K562 (cell line): ENCODE results near the gene IFITM2. TPM values are rescaled to one million over a fixed set of nuclear protein-coding genes. Genes with fewer than 3 reads are reported as not detected.

Source experiments
- ARID2 ChIP-seq: fragments of 450-650 bp; IDR thresholded peaks from 2 replicates; pipeline ENCODE4 v1.6.1; 2017; ENCODE audit warnings: antibody characterized with exemption, mild to moderate bottlenecking
- EGR1 ChIP-seq: fragments of 450-650 bp; conservative IDR thresholded peaks from 2 replicates; pipeline ENCODE4 v1.6.1; 2017; ENCODE audit warnings: mild to moderate bottlenecking
- ESRRA ChIP-seq: fragments of 450-650 bp; IDR thresholded peaks from 2 replicates; pipeline ENCODE4 v1.6.1; 2014; ENCODE audit warnings: low read depth, mild to moderate bottlenecking, moderate library complexity, borderline replicate concordance
- GABPB1 ChIP-seq: sonication (generic); formaldehyde crosslinking; IDR thresholded peaks from 2 replicates; pipeline ENCODE4 v1.8.0; 2022; ENCODE audit warnings: mild to moderate bottlenecking, missing genetic modification reagents
- JUND ChIP-seq, 2 experiments: IDR thresholded peaks; 2 replicates in 1 of 2; 3 replicates in 1 of 2; pipeline ENCODE4 v1.6.1; 2011; ENCODE audit warnings: borderline replicate concordance in 2 of 2, low read depth in 2 of 2, low read length in 2 of 2, improper control_type of control experiment in 1 of 2, missing biosample characterization in 1 of 2, missing genetic modification characterization in 1 of 2, missing genetic modification reagents in 1 of 2
- KLF16 ChIP-seq: IDR thresholded peaks from 2 replicates; pipeline ENCODE4 v1.6.1; 2016; ENCODE audit warnings: antibody characterized with exemption
- NFATC3 ChIP-seq: fragments of 450-650 bp; IDR thresholded peaks from 2 replicates; pipeline ENCODE4 v1.6.1; 2017; ENCODE audit warnings: mild to moderate bottlenecking
- NFE2L1 ChIP-seq: fragments of 450-650 bp; IDR thresholded peaks from 2 replicates; pipeline ENCODE4 v1.6.1; 2016; ENCODE audit warnings: missing genetic modification characterization, low read depth, mild to moderate bottlenecking, missing compliant biosample characterization, moderate library complexity, borderline replicate concordance
- PHF20 ChIP-seq: fragments of 450-650 bp; IDR thresholded peaks from 2 replicates; pipeline ENCODE4 v1.6.1; 2018; ENCODE audit not compliant: partially characterized antibody
- PHF8 ChIP-seq: fragments of 200-600 bp; sonication (generic); IDR thresholded peaks from 2 replicates; pipeline ENCODE4 v1.6.1; 2012; ENCODE audit warnings: mixed run types, mild to moderate bottlenecking, inconsistent platforms, low read length, moderate library complexity, borderline replicate concordance
- TBP ChIP-seq: optimal IDR thresholded peaks from 2 replicates; pipeline ENCODE3; 2011; ENCODE audit warnings: low read depth, low read length, improper control_type of control experiment
- TRIM28 ChIP-seq: fragments of 450-650 bp; IDR thresholded peaks from 2 replicates; pipeline ENCODE4 v1.6.1; 2017
- U2AF2 ChIP-seq: fragments of 200-400 bp; formaldehyde crosslinking; optimal IDR thresholded peaks from 2 replicates; pipeline ENCODE3; 2017; ENCODE audit warnings: low read depth, mild to moderate bottlenecking, low read length
- ZBTB8A ChIP-seq: fragments of 450-650 bp; IDR thresholded peaks from 2 replicates; pipeline ENCODE4 v1.6.1; 2018; ENCODE audit warnings: mild to moderate bottlenecking, moderate library complexity; ENCODE audit not compliant: partially characterized antibody
- ZNF212 ChIP-seq: fragments of 450-650 bp; formaldehyde crosslinking; IDR thresholded peaks from 2 replicates; pipeline ENCODE4 v1.4.0; 2020; ENCODE audit warnings: mild to moderate bottlenecking
- ZNF551 ChIP-seq: fragments of 250-450 bp; sonication (Bioruptor Pico); IDR thresholded peaks from 2 replicates; pipeline ENCODE4 v1.5.0; 2021; ENCODE audit warnings: mild to moderate bottlenecking, moderate library complexity
- polyA plus RNA-seq, 8 experiments: library from polyadenylated mRNA; depleted of rRNA in 4 of 8; stranded (reverse) in 5 of 8; unstranded in 3 of 8; fragments of >200 nt; fragmentation: Nextera tagmentation in 2 of 8; fragmentation: Illumina TruSeq in 1 of 8; extraction: Ambion mirVana in 2 of 8; extraction: Trizol in 1 of 8; gene quantifications; 2 replicates each; pipeline versions ENCODE4 v1.2.1 to v1.2.3, GENCODE V29; 2011 to 2014; ENCODE audit warnings: inconsistent platforms in 1 of 8, missing spikeins in 1 of 8
- total RNA-seq, 7 experiments: library from RNA; depleted of rRNA in 6 of 7; stranded (reverse); fragments of >200 nt in 6 of 7; fragmentation: Illumina TruSeq in 2 of 7; extraction: Trizol in 2 of 7; gene quantifications; 2 replicates each; pipeline versions ENCODE4 v1.2.1 to v1.2.3, GENCODE V29; 2011 to 2021; ENCODE audit warnings: low replicate concordance in 1 of 7
- TF ChIP-seq, protein P1 (sequence below): fragments of 450-650 bp; IDR thresholded peaks from 2 replicates; pipeline ENCODE4 v1.6.1; 2016; ENCODE audit warnings: mild to moderate bottlenecking
- TF ChIP-seq, protein P2 (sequence below): fragments of 250-450 bp; sonication (Bioruptor Pico); IDR thresholded peaks from 2 replicates; pipeline ENCODE4 v1.4.0; 2020; ENCODE audit warnings: mild to moderate bottlenecking, moderate library complexity, borderline replicate concordance
- TF ChIP-seq, protein P3 (sequence below), 2 experiments: fragments of 450-650 bp in 1 of 2; sonication (generic) in 1 of 2; formaldehyde crosslinking; conservative IDR thresholded peaks; 2 replicates each; pipeline versions ENCODE4 v1.4.0 to v1.8.1; 2020 to 2022; ENCODE audit warnings: mild to moderate bottlenecking in 1 of 2, missing genetic modification reagents in 1 of 2
- TF ChIP-seq, protein P4 (sequence below), 2 experiments: fragments of 450-650 bp; conservative IDR thresholded peaks; 2 replicates each; pipeline ENCODE4 v1.6.1; 2017; ENCODE audit warnings: mild to moderate bottlenecking in 2 of 2, moderate library complexity in 2 of 2

The IFITM2 gene
- total and polyA plus RNA-seq, 9 of the 15 experiments (the other 6 are each of a cell fraction or from before 2014, with no cell fraction given): 52.8 to 4,872 (median 356) TPM

DNA sequence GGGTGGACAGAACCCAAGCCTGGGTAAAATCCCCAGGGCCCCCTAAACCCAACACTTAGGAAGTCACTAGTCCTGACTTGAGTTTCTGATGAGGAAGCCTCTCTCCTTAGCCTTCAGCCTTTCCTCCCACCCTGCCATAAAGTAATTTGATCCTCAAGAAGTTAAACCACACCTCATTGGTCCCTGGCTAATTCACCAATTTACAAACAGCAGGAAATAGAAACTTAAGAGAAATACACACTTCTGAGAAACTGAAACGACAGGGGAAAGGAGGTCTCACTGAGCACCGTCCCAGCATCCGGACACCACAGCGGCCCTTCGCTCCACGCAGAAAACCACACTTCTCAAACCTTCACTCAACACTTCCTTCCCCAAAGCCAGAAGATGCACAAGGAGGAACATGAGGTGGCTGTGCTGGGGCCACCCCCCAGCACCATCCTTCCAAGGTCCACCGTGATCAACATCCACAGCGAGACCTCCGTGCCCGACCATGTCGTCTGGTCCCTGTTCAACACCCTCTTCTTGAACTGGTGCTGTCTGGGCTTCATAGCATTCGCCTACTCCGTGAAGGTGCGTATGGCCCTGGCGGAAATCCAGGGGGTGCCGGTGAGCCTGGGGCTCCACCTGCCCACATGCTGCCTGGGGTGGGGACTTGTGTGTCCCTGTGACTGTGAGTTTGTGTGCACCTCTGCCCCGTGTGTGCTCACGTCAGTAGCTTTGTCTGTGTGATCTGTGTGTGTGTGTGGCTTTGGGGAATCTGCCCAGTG lies 6.4 kb downstream of the IFITM2 start, which contains the start of gene IFITM1 (continued):
- TF ChIP-seq, protein P1, sequence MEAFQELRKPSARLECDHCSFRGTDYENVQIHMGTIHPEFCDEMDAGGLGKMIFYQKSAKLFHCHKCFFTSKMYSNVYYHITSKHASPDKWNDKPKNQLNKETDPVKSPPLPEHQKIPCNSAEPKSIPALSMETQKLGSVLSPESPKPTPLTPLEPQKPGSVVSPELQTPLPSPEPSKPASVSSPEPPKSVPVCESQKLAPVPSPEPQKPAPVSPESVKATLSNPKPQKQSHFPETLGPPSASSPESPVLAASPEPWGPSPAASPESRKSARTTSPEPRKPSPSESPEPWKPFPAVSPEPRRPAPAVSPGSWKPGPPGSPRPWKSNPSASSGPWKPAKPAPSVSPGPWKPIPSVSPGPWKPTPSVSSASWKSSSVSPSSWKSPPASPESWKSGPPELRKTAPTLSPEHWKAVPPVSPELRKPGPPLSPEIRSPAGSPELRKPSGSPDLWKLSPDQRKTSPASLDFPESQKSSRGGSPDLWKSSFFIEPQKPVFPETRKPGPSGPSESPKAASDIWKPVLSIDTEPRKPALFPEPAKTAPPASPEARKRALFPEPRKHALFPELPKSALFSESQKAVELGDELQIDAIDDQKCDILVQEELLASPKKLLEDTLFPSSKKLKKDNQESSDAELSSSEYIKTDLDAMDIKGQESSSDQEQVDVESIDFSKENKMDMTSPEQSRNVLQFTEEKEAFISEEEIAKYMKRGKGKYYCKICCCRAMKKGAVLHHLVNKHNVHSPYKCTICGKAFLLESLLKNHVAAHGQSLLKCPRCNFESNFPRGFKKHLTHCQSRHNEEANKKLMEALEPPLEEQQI: no peak
- TF ChIP-seq TBP (peak; percentile 94), NFE2L1 (tag) (no peak), ZNF551 (CRISPR knock-in tag) (no peak), PHF8 (peak; percentile 51; the same call in 1 of the 2 replicates), ESRRA (no peak), GABPB1 (CRISPR knock-in tag) (no peak), U2AF2 (no peak), ZBTB8A (no peak), NFATC3 (no peak), KLF16 (no peak), ARID2 (no peak), EGR1 (no peak), TRIM28 (0 out of 2 replicates have a peak, but pooled peaks have one; percentile 32), JUND (IDR thresholded peaks at IDR 0.05; ENCODE audit: borderline replicate concordance, low read depth, low read length) (no peak), JUND (tag; IDR thresholded peaks at IDR 0.05; ENCODE audit: borderline replicate concordance, low read depth, low read length) (peak; percentile 8; the same call in 1 of the 3 replicates), ZNF212 (CRISPR knock-in tag) (0 out of 2 replicates have a peak, but pooled peaks have one; percentile 11), PHF20 (no peak)
- TF ChIP-seq, protein P2, sequence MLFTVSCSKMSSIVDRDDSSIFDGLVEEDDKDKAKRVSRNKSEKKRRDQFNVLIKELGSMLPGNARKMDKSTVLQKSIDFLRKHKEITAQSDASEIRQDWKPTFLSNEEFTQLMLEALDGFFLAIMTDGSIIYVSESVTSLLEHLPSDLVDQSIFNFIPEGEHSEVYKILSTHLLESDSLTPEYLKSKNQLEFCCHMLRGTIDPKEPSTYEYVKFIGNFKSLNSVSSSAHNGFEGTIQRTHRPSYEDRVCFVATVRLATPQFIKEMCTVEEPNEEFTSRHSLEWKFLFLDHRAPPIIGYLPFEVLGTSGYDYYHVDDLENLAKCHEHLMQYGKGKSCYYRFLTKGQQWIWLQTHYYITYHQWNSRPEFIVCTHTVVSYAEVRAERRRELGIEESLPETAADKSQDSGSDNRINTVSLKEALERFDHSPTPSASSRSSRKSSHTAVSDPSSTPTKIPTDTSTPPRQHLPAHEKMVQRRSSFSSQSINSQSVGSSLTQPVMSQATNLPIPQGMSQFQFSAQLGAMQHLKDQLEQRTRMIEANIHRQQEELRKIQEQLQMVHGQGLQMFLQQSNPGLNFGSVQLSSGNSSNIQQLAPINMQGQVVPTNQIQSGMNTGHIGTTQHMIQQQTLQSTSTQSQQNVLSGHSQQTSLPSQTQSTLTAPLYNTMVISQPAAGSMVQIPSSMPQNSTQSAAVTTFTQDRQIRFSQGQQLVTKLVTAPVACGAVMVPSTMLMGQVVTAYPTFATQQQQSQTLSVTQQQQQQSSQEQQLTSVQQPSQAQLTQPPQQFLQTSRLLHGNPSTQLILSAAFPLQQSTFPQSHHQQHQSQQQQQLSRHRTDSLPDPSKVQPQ: no peak
- TF ChIP-seq, protein P3, sequence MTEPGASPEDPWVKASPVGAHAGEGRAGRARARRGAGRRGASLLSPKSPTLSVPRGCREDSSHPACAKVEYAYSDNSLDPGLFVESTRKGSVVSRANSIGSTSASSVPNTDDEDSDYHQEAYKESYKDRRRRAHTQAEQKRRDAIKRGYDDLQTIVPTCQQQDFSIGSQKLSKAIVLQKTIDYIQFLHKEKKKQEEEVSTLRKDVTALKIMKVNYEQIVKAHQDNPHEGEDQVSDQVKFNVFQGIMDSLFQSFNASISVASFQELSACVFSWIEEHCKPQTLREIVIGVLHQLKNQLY (CRISPR knock-in tag; conservative IDR thresholded peaks at IDR 0.05): no peak
- TF ChIP-seq, protein P4, sequence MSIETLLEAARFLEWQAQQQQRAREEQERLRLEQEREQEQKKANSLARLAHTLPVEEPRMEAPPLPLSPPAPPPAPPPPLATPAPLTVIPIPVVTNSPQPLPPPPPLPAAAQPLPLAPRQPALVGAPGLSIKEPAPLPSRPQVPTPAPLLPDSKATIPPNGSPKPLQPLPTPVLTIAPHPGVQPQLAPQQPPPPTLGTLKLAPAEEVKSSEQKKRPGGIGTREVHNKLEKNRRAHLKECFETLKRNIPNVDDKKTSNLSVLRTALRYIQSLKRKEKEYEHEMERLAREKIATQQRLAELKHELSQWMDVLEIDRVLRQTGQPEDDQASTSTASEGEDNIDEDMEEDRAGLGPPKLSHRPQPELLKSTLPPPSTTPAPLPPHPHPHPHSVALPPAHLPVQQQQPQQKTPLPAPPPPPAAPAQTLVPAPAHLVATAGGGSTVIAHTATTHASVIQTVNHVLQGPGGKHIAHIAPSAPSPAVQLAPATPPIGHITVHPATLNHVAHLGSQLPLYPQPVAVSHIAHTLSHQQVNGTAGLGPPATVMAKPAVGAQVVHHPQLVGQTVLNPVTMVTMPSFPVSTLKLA (conservative IDR thresholded peaks at IDR 0.05): peak; percentile 53 to 71; a peak in 3 of 4 replicates
